NCI-H446 (cell line): ENCODE data around the gene DNTTIP2.
"Not testable (repeated sequence)": the region's sequence is repeated elsewhere in the genome, so short reads cannot be mapped to it uniquely, and the experiment has no call there.

Source experiments
- DNase-seq, 2 experiments: peaks; one replicate each; lab custom pipeline; 2025; lab: John Stamatoyannopoulos, UW

DNTTIP2 gene

DNA sequence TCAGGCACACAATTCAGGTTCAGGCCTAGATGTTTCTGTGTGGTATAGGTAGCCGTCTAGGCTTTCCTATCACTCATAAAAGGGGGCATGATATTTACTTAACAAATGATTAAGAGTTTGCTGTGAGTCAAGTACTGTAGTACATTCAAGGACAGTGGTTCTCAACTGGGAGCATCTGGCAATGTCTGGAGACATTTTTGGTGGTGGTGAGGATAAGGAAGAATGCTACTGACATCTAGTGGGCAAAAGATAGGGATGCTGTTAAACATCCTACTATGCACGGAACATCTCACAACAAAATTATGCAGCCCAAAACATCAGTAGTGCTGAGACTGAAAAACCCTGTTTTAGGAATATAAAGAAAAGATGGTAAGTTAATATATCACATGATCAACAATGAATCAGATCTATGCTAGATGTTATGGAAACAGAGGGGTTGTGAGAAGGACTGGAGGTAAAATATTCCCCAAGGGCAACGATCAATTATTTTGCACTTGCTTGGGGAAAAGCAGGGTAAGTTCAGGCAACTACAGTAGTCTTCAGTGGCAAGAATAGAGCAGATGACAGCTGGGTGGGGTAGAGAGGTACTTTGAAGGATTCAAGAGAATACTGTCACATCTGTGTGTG lies 4.9 kb downstream of the DNTTIP2 start:
- DNase-seq: peak; percentile 21 to 56

DNA sequence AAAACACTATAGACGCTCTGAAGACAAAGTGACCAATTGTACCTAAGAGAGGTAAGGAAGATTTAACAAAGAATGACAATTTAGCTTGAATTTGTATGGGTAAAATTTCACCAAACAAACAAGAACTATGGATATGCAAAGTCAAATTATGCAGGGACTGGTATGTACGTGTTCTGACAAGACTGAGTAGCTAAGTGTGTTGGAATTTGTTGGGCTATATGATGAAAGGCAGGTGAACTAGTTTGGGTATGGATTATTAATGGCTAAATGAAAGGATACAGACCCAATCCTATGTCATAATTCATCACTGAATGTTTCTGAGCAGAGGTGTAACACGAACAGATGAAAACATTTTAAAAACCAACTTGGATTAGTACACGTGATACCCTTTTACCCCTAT lies 7.6 kb downstream of the DNTTIP2 start:
- no peak for DNase-seq

DNA sequence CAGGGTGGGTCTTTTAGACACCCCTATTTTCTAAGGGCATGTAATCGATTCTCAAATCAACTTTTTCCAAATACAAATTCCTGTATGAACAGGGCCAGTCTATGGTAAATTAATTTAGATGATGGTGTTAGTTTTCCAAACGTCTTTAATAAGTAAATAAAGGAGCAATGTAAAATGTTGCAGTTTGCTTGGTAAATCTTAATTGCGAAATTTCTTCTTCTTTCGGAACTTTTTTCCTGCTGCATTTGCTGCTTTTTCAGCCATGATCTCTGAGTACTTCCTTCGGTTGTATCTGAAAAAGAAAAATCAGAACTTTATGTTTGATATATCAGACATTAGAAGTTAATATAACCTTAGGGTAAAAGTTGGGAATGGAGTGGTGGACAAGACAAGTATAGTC lies 9.4 kb downstream of the DNTTIP2 start:
- no peak for DNase-seq

DNA sequence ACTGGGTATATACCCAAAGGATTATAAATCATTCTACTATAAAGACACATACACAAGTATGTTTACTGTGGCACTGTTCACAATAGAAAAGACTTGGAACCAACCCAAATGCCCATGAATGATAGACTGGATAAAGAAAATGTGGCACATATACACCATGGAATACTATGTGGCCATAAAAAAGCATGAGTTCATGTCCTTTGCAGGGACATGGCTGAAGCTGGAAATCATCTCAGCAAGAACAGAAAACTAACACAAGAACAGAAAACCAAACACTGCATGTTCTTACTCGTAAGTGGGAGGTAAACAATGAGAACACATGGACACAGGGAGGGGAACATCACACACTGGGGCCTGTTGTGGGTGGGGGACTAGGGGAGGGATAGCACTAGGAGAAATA lies 10.5 kb downstream of the DNTTIP2 start:
- DNase-seq: not testable (repeated sequence)

DNA sequence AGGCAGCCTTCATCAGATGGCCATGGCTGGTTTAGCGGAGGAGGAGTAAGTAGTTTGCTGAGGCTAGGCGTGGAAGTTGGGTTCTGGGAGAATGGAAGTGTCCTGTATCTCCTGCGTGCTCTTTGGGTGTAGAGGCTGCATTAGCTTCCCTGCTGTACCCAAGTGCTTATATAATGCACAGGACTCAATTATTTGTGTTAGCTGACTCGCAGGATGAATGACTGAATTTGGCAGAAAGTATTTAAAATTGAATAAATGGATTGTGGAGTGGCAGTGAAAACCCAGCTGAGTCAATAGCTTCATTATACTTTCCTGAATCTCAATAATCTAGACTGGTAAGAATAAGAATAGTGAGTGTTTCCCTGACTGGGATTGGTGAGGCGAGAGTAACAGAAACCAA lies 13.8 kb downstream of the DNTTIP2 start:
- no peak for DNase-seq

- DNase-seq: no peak
Measured at GRCh38 chr1:93864175-93864574, 14.8 kb downstream of the DNTTIP2 start.

DNA sequence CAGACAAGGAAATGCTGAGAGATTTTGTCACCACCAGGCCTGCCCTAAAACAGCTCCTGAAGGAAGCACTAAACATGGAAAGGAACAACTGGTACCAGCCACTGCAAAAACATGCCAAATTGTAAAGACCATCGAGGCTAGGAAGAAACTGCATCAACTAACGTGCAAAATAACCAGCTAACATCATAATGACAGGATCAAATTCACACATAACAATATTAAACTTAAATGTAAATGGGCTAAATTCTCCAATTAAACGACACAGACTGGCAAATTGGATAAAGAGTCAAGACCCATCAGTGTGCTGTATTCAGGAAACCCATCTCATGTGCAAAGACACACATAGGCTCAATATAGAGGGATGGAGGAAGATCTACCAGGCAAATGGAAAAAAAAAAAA lies 21.4 kb downstream of the DNTTIP2 start:
- not testable (repeated sequence) for DNase-seq

DNA sequence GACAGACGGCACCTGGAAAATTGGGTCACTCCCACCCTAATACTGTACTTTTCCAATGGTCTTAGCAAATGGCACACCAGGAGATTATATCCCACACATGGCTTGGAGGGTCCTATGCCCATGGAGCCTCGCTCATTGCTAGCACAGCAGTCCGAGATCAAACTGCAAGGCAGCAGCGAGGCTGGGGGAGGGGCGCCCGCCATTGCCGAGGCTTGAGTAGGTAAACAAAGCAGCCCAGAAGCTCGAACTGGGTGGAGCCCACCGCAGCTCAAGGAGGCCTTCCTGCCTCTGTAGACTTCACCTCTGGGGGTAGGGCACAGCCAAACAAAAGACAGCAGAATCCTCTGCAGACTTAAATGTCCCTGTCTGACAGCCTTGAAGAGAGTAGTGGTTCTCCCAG lies 23.0 kb downstream of the DNTTIP2 start:
- DNase-seq: not testable (repeated sequence)

DNA sequence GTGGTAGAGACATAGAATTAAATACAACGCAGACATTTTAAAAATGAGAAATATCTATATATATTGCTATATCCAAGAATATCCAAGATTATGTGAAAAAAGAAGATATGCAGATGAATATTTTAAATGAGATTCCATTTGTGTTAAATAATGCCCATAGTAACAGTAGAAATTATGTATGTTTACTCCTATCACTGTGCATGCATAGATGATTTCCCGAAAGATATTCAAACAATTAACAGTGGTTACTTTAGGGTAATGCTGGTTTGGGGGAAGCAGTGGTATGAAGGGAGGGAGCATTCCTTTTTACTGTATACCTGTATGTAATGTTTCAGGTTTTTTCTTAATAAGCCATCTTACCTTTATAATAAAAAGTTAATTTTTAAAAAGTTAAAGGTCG lies 25.1 kb downstream of the DNTTIP2 start:
- no peak for DNase-seq

- no peak for DNase-seq
Measured at GRCh38 chr1:93851878-93852277, 27.1 kb downstream of the DNTTIP2 start.

GRCh38 chr1:93851327-93851712 lies 27.7 kb downstream of the DNTTIP2 start:
- no peak for DNase-seq

GRCh38 chr1:93850687-93851326 lies 28.2 kb downstream of the DNTTIP2 start:
- peak; percentile 13 to 78 for DNase-seq

GRCh38 chr1:93848350-93848883 lies 30.6 kb downstream of the DNTTIP2 start:
- no peak for DNase-seq

GRCh38 chr1:93847811-93848288 lies 31.2 kb downstream of the DNTTIP2 start:
- DNase-seq: peak; percentile 88 to 90

- DNase-seq: peak; percentile 88 to 93
Measured at GRCh38 chr1:93846992-93847810, 31.8 kb downstream of the DNTTIP2 start.

DNA sequence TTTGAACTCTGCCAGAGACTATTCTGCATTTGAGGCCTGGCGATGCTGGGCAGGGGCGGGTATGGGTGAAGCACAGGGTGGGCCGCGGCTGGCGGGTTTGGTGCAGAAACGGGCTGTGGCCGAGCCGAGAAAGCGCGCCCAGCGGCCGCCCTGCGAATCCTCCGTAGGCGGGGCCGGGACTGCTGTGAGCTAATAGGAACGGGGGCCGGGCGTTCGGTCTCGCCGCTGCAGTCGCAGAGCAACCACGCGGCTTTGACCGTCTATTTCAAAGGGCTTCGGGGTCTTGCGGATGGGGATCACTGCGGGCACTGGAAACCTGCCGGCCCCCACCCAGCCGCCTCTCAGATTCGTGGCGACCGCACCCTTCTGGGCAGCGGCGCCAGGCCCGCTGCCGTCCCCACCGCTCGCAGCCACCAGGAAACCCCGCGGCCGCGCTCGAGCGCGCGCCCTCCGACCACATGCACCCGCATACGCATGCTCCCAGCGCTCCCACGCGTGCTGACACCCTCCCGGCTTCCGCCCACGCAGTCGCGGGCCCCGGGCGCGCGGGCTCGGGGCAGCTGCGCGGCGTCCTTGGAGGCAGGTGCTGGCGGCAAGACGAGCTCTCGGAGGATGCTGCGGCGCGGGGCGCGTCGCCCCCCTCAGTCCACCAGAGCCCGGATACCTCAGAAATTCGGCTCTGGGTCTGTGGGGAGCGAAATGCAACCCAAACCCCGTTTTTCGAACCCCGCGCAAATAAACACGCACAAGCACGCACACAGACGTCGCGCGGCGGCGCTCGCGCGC lies 32.6 kb downstream of the DNTTIP2 start:
- DNase-seq: peak; percentile 85 to 95

GRCh38 chr1:93845538-93846205 lies 33.3 kb downstream of the DNTTIP2 start:
- peak; percentile 57 to 78 for DNase-seq

GRCh38 chr1:93844262-93845045 lies 34.6 kb downstream of the DNTTIP2 start:
- peak; percentile 38 to 83 for DNase-seq

DNA sequence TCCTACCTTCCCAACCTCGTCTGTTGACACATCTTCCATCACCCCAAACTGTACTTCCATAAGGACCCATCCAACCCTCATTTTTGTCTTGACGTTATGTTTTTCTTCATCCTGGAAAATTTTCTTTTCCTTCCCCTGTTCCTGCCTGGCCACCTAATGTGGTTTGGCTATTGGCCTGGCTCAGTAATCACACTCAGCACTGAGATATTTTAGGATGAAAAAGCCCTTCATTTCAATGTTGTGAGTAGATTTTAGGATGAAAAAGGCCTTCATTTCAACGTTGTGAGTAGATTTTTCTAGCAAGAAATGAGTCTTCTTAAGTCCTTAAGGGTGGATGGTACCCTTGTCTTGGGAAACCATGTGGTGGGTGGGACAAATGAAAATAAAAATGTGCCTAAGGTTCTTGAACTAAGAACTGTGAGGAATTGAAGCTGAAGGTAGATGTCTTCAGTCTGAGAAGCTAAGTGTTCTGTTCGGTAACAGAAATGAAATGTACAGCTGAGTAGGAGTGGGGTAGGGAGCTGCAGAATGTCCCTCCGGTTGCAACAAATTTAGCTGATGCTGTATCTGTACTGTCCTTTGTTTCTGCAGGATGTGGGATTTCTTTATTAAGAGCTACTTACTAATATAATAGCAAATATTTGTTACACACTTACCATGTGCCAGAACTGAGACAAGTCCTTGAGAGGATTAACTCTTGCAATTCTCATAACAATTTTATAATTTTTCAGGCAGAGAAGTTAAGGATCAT lies 36.1 kb downstream of the DNTTIP2 start:
- no peak for DNase-seq

DNA sequence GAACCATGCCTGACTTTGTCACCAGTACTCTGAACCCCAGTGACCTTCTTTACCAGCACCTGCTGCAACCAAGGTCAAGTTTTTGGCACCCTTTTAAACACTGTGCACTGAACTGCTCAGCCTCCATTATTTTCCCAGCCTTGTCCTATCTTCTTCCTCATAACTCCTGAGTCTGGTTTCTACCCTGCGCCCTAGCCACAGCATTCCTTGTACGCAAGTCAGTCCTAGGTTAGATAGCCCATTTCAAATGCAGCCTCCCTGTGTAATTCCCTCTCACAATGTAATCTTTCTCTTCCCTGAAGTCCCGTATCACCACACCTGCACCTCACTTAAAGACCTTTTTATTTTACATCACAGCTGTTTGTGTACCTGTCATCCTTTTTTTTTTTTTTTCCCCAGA lies 37.2 kb downstream of the DNTTIP2 start:
- DNase-seq: no peak
